Measurements from ENCODE around the gene CYBC1. TPM values are rescaled to one million over a fixed set of nuclear protein-coding genes. Genes with fewer than 3 reads are reported as not detected.

The CYBC1 gene
- total RNA-seq, 1 experiment from 2014 or later: 71.7 TPM

DNA sequence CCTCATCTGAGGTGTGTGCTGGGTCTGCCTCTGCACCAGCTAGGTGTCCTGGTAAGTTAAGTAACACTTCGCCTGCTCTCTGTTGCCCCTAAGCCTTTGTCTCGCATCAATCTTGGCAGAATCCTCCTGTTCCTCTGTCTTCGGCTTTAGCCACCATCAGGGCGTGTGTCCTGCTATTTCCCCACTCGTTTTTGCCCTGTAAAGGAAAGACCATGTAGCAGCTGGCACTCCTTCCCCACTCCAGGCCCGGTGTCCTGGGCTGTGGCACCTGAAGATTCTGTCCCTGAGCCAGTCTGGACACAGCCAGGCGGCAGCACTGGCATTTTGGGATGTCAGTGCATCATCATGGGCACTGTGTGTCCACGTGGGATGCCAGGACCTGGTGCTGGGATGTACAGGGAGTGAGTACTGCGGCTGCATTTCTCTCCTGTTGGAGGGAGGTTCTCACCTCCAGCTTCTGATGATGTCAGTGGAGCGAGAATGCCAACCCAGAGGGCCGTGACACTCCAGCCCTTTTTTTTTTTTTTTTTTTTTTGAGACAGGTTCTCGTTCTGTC lies 42.8 kb upstream of the CYBC1 start (continued):
- TF ChIP-seq, protein P1, sequence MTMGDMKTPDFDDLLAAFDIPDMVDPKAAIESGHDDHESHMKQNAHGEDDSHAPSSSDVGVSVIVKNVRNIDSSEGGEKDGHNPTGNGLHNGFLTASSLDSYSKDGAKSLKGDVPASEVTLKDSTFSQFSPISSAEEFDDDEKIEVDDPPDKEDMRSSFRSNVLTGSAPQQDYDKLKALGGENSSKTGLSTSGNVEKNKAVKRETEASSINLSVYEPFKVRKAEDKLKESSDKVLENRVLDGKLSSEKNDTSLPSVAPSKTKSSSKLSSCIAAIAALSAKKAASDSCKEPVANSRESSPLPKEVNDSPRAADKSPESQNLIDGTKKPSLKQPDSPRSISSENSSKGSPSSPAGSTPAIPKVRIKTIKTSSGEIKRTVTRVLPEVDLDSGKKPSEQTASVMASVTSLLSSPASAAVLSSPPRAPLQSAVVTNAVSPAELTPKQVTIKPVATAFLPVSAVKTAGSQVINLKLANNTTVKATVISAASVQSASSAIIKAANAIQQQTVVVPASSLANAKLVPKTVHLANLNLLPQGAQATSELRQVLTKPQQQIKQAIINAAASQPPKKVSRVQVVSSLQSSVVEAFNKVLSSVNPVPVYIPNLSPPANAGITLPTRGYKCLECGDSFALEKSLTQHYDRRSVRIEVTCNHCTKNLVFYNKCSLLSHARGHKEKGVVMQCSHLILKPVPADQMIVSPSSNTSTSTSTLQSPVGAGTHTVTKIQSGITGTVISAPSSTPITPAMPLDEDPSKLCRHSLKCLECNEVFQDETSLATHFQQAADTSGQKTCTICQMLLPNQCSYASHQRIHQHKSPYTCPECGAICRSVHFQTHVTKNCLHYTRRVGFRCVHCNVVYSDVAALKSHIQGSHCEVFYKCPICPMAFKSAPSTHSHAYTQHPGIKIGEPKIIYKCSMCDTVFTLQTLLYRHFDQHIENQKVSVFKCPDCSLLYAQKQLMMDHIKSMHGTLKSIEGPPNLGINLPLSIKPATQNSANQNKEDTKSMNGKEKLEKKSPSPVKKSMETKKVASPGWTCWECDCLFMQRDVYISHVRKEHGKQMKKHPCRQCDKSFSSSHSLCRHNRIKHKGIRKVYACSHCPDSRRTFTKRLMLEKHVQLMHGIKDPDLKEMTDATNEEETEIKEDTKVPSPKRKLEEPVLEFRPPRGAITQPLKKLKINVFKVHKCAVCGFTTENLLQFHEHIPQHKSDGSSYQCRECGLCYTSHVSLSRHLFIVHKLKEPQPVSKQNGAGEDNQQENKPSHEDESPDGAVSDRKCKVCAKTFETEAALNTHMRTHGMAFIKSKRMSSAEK (CRISPR knock-in tag; IDR thresholded peaks at IDR 0.05; ENCODE audit: borderline replicate concordance): no peak
- TF ChIP-seq TEAD4 (CRISPR knock-in tag; IDR thresholded peaks at IDR 0.05): no peak
- TF ChIP-seq, protein P2, sequence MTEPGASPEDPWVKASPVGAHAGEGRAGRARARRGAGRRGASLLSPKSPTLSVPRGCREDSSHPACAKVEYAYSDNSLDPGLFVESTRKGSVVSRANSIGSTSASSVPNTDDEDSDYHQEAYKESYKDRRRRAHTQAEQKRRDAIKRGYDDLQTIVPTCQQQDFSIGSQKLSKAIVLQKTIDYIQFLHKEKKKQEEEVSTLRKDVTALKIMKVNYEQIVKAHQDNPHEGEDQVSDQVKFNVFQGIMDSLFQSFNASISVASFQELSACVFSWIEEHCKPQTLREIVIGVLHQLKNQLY (CRISPR knock-in tag; IDR thresholded peaks at IDR 0.05): no peak
- TF ChIP-seq OVOL2 (CRISPR knock-in tag; IDR thresholded peaks at IDR 0.05; ENCODE audit: borderline replicate concordance): no peak
- no peak for TF ChIP-seq ZNF317 (CRISPR knock-in tag; IDR thresholded peaks at IDR 0.05; ENCODE audit: borderline replicate concordance, low read depth)

DNA sequence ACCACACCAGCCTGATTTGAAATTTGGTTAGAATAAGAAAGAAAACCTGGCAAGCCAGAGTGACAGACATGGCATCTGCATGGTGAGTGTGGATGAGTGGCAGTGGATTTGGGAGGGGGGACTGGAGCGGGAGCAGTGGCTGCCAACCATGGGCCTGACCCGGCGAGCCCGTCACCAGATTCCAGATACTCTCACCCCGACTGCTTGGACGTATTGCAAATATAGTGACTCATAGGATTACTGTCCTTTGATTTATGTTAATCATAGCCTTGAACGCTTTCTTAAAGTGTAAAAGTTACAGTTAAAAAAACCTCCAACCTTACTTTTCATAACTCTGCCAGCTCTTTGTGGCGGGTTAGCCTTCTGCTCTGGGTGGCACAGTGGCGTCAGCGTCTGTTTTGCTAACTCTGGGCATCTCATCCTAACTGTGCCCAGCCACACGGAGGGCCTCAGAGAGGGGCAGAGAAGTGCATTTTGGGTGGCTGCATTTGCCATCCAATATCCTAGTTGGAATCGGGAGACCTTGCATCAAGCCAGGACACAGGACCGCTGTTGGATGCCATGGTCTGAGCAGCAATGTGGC lies 42.2 kb upstream of the CYBC1 start:
- Mint-ChIP-seq H3K4me3 (no peak overlapping the region), H3K27ac (no peak overlapping the region), H3K27me3 (ENCODE audit: low read depth) (peaks cover 22% of the 10 kb centered on the region), H3K9me3 (no peaks in the 10 kb centered on the region), H3K4me1 (peaks cover 17% of the 10 kb centered on the region), H3K36me3 (peaks cover 4% of the 10 kb centered on the region)
- no peak for DNase-seq (ENCODE audit: low spot score)
- ChIA-PET POLR2A (interaction anchor here (0.6 kb wide), 1 partner anchor 198 kb away, joined by 3 read pairs; no protein-coding TSS in a partner anchor), CTCF (interaction anchor here (0.7 to 2.1 kb wide), 2 partner anchors 61 to 81 kb away, joined by 3 to 16 read pairs; no protein-coding TSS in a partner anchor)
- ATAC-seq: no peak
- TF ChIP-seq OVOL2 (CRISPR knock-in tag; IDR thresholded peaks at IDR 0.05; ENCODE audit: borderline replicate concordance) (no peak), ESRRA (CRISPR knock-in tag; IDR thresholded peaks at IDR 0.05; ENCODE audit: borderline replicate concordance) (no peak), PRRX2 (CRISPR knock-in tag; IDR thresholded peaks at IDR 0.05) (no peak), NR3C1 (CRISPR knock-in tag; conservative IDR thresholded peaks at IDR 0.05; ENCODE audit: low read depth) (no peak)
- TF ChIP-seq, protein P1 (CRISPR knock-in tag; IDR thresholded peaks at IDR 0.05; ENCODE audit: borderline replicate concordance): no peak

DNA sequence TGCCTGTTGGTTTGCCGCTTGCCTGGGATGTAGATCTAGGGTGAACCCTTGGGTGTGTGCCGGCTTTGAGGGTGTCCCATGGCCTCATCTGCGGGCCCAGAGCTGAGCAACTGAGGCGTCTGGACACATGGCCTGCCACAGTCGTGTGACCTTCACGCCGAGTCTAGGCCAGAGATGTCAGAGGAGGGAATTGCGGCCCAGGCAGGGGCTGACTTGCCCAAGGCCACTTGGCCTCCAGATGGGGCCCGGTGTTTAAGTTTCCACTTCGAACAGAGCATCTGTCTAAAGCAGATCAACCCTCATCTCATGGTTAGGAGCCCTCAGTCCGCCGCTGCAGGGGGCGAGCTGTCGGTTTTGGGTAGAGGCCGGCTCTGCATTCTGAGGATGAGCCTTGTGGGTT lies 41.0 kb upstream of the CYBC1 start:
- ATAC-seq (no peak), DNase-seq (ENCODE audit: low spot score) (no peak)
- Mint-ChIP-seq H3K27me3 (ENCODE audit: low read depth) (peaks cover 13% of the 10 kb centered on the region), H3K9me3 (no peaks in the 10 kb centered on the region), H3K27ac (peak overlapping the region; percentile 68; the same call in 1 of the 2 replicates), H3K4me3 (no peak overlapping the region), H3K36me3 (peaks cover 13% of the 10 kb centered on the region), H3K4me1 (peaks cover 15% of the 10 kb centered on the region)
- TF ChIP-seq, protein P3, sequence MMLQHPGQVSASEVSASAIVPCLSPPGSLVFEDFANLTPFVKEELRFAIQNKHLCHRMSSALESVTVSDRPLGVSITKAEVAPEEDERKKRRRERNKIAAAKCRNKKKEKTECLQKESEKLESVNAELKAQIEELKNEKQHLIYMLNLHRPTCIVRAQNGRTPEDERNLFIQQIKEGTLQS (CRISPR knock-in tag; conservative IDR thresholded peaks at IDR 0.05): no peak
- TF ChIP-seq, protein P4, sequence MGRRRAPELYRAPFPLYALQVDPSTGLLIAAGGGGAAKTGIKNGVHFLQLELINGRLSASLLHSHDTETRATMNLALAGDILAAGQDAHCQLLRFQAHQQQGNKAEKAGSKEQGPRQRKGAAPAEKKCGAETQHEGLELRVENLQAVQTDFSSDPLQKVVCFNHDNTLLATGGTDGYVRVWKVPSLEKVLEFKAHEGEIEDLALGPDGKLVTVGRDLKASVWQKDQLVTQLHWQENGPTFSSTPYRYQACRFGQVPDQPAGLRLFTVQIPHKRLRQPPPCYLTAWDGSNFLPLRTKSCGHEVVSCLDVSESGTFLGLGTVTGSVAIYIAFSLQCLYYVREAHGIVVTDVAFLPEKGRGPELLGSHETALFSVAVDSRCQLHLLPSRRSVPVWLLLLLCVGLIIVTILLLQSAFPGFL (CRISPR knock-in tag; IDR thresholded peaks at IDR 0.05; ENCODE audit: borderline replicate concordance): no peak
- TF ChIP-seq, protein P5, sequence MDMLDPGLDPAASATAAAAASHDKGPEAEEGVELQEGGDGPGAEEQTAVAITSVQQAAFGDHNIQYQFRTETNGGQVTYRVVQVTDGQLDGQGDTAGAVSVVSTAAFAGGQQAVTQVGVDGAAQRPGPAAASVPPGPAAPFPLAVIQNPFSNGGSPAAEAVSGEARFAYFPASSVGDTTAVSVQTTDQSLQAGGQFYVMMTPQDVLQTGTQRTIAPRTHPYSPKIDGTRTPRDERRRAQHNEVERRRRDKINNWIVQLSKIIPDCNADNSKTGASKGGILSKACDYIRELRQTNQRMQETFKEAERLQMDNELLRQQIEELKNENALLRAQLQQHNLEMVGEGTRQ (CRISPR knock-in tag; IDR thresholded peaks at IDR 0.05): no peak
- no peak for TF ChIP-seq NR1H2 (CRISPR knock-in tag; IDR thresholded peaks at IDR 0.05)
- POLR2A ChIA-PET: no interaction called here
- CTCF ChIA-PET: interaction anchor here (0.6 kb wide), 1 partner anchor 60 kb away, joined by 3 read pairs; no protein-coding TSS in a partner anchor

Measured in WTC11 (cell line).